Measurements from ENCODE around the gene CAD.

DNA sequence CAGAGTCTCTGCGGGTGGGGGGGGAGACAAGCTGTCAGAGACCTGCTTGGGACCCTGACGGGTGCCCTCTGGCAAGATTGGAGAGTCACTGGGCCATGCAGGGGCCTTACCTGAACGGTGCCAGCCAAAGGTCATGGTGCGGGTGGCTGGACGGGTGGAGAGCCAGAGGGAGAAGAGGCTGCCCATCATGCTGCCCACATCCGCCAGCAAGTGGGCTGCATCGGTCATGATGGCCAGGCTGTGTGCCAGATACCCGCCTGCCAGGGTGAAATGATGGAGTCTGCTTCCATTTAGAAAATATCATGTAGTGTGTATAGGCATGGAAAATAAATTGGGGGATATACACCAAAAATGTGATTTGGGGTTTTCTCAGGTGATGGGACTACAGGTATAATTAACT, 40.9 kb downstream of the CAD start:
- TF ChIP-seq GATA3 (IDR thresholded peaks at IDR 0.05; ENCODE audit: low read depth, low read length) = no peak
- no peak for TF ChIP-seq GATA2 (IDR thresholded peaks at IDR 0.05; ENCODE audit: low read depth, low read length)

Data from SH-SY5Y (cell line).